Right atrium auricular region (tissue), 2 donors: ENCODE measurements around the gene CUTC. TPM values are rescaled to one million over a fixed set of nuclear protein-coding genes. Genes with fewer than 3 reads are reported as not detected.
A peak's percentile ranks its signal among the peaks of the same experiment; 100 is the strongest.
"Not testable (repeated sequence)": the region's sequence is repeated elsewhere in the genome, so short reads cannot be mapped to it uniquely, and the experiment has no call there.

ENCODE experiments used
- DNase-seq: peaks from one replicate; pipeline ENCODE4 v3.0.0-alpha.2; 2019; ENCODE audit warnings: low spot score
- H3K27ac ChIP-seq, 2 donors: fragments of 200-600 bp; sonication (generic); 1 replicate in 1 of 2; 2 replicates in 1 of 2; pipeline ENCODE4 v1.5.1; 2016 to 2019
- H3K27me3 ChIP-seq, 2 donors: fragments of 200-600 bp; sonication (generic); one replicate each; pipeline versions ENCODE4 v1.5.1 to v1.6.0; 2017 to 2019
- H3K36me3 ChIP-seq: fragments of 200-600 bp; sonication (generic); one replicate; pipeline ENCODE4 v1.5.1; 2016
- H3K4me1 ChIP-seq, 2 donors: fragments of 200-600 bp; sonication (generic); one replicate each; pipeline versions ENCODE4 v1.5.1 to v1.6.0; 2017 to 2019
- H3K4me3 ChIP-seq, 2 donors: fragments of 200-600 bp; sonication (generic); 1 replicate in 1 of 2; 2 replicates in 1 of 2; pipeline ENCODE4 v1.5.1; 2017 to 2019; ENCODE audit warnings: mild to moderate bottlenecking in 1 of 2, moderate library complexity in 1 of 2
- H3K9me3 ChIP-seq, 2 donors: fragments of 200-600 bp; sonication (generic); one replicate each; pipeline ENCODE4 v1.5.1; 2019
- CTCF ChIP-seq, 2 donors: fragments of 200-600 bp; sonication (generic); IDR thresholded peaks; one replicate each; pipeline ENCODE4 v1.5.1; 2019; ENCODE audit warnings: antibody characterized with exemption in 2 of 2
- total RNA-seq, 2 donors: library from RNA; depleted of rRNA; stranded (reverse); fragments of >200 nt; gene quantifications; one replicate each; pipeline ENCODE4 v1.1.0, GENCODE V29; 2016

CUTC gene
- total RNA-seq, 2 donors from 2014 or later, result 29.0 to 37.5 TPM

GRCh38 chr10:99743841-99744240, 11.8 kb downstream of the CUTC start:
- Histone ChIP-seq H3K4me1 (peaks cover 0 to 3% of the 10 kb centered on the region in 2 donors), H3K36me3 (peaks cover 92% of the 10 kb centered on the region), H3K27me3 (no peaks in the 10 kb centered on the region)

GRCh38 chr10:99746166-99746565, 14.1 kb downstream of the CUTC start:
- not testable (repeated sequence) for H3K4me3 ChIP-seq, H3K27me3 ChIP-seq, H3K27ac ChIP-seq, H3K4me1 ChIP-seq, H3K9me3 ChIP-seq, DNase-seq
- H3K36me3 ChIP-seq, result peaks cover 86% of the 10 kb centered on the region

More at GRCh38 chr10:99743841-99744240, 11.8 kb downstream of the CUTC start:
- peaks cover 0 to 23% of the 10 kb centered on the region in 2 donors for H3K9me3 ChIP-seq
- no peak overlapping the region for H3K4me3 ChIP-seq
- no peak for TF ChIP-seq CTCF (IDR thresholded peaks at IDR 0.05)
- no peak for DNase-seq
- peak overlapping the region in 1 of 2 donors; percentile 61 for H3K27ac ChIP-seq

- no peak for DNase-seq
- Histone ChIP-seq H3K36me3 (peaks cover 91% of the 10 kb centered on the region), H3K9me3 (no peaks in the 10 kb centered on the region), H3K27me3 (no peaks in the 10 kb centered on the region), H3K27ac (no peak overlapping the region), H3K4me1 (no peaks in the 10 kb centered on the region), H3K4me3 (no peak overlapping the region)
- TF ChIP-seq CTCF (IDR thresholded peaks at IDR 0.05), result no peak
These were observed 16.9 kb downstream of the CUTC start for GRCh38 chr10:99748823-99749451.

- Histone ChIP-seq H3K4me3 (no peak overlapping the region), H3K27ac (no peak overlapping the region), H3K36me3 (peaks cover 90% of the 10 kb centered on the region), H3K27me3 (no peaks in the 10 kb centered on the region), H3K9me3 (no peaks in the 10 kb centered on the region), H3K4me1 (no peaks in the 10 kb centered on the region)
- TF ChIP-seq CTCF (IDR thresholded peaks at IDR 0.05), result no peak
- DNase-seq, result no peak
These were observed 18.6 kb downstream of the CUTC start for GRCh38 chr10:99750641-99751040.

- Histone ChIP-seq H3K9me3 (no peaks in the 10 kb centered on the region), H3K27ac (no peak overlapping the region), H3K36me3 (peaks cover 94% of the 10 kb centered on the region), H3K4me3 (no peak overlapping the region), H3K4me1 (no peaks in the 10 kb centered on the region), H3K27me3 (no peaks in the 10 kb centered on the region)
- no peak for TF ChIP-seq CTCF (IDR thresholded peaks at IDR 0.05)
- DNase-seq, result no peak
These were observed 22.6 kb downstream of the CUTC start for GRCh38 chr10:99754670-99755069.

- Histone ChIP-seq H3K36me3 (peaks cover 99% of the 10 kb centered on the region), H3K27me3 (no peaks in the 10 kb centered on the region), H3K4me1 (no peaks in the 10 kb centered on the region), H3K9me3 (no peaks in the 10 kb centered on the region), H3K27ac (no peak overlapping the region), H3K4me3 (no peak overlapping the region)
- TF ChIP-seq CTCF (IDR thresholded peaks at IDR 0.05), result no peak
- no peak for DNase-seq
These were observed 24.1 kb downstream of the CUTC start for GRCh38 chr10:99756159-99756558.
